HG02642 (cell line): ENCODE measurements around the gene CCDC27.

Experiments
- ATAC-seq: cut with Tn5 transposase; IDR thresholded peaks from one replicate; pipeline ENCODE4 v1.9.1; 2021; ENCODE audit warnings: mild to moderate bottlenecking; ENCODE audit not compliant: unreplicated experiment, poor library complexity

The CCDC27 gene

DNA sequence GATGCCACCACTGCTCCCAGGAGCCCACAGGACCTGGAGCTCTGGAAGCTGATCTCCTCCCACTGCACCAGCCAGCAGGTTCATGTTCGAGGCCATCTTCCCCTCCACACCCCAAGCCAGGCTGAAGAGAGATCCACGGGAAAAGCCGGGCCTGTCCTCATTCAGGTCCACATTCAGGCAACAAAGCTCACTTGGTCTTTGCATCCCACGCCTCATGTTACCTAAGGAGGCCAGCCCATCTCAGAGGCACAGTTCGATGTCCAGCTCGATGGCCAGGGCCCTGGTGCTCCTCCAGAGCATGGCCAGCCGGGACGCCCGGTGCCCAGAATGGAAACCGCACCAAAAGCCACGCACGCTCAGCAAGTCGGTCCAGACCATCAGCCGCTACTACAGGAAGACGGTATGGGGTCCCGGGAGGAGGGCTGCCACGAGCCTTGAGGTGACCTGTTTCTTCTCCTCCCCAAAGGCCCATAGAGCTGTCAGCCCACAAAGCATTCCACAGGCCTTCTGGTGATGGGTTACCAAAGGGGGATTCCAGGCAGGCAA lies at the start of gene CCDC27:
Gene CCDC27, plus strand, starts transcription at position 51 of the 546 bp plus-strand sequence. Its CDS starts 32 bp downstream, at position 83.
- no peak for ATAC-seq

DNA sequence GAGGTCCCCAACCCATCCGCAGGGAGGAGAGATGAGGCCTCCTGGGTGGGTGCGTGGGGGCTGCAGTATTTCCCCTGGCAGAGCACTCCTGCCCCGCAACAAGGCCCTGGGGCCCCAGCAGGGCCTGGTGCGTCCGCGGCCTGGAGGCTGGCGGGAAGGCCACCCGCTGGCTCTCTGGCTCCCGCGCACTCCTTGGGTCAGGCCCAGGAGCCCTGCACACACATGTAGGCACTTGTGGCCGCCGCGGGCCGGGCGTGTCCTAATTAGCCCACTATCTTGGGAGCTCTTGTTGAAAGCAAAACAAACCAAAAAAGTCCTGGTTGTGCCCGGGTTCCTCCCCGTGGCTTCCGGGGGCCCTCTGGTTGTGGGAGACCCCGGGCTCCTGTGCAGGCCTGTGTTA lies 49.7 kb upstream of the CCDC27 start:
- no peak for ATAC-seq

DNA sequence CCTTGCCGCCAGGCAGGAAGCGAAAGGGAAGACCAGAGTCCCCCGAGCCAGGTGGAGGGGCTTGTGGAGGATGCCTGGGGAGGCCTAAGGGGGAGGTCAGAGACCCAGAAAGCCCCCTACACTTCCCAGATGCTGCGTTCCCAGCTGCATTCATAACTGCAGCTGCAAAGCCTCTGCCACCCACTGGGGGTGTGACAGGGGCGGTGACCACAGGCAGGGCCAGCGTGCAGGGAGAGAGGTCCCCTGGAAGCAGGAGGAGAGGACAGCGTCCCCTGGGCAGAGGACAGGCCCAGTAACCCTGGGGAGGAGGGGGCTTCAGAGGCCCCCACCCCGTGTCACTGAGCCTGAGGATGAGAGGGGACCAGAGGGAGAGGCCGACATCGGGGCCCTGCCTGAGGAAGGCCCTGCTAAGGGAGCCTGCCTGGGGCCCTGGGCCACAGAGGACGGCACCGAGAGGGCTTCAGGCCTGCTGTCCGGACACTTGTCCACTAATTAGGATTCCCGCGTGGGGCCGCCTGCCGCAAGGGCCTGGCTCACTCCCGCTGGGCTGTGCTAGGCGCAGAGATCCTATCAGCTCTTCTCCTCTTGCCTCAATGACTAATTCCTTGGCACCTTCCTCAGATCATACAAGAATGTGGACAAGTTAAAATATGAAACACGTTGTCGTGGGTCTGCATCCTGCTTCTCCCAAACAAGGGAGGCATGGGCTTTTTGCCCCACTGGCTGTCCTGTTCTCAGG lies 49.1 kb upstream of the CCDC27 start:
- ATAC-seq = no peak

DNA sequence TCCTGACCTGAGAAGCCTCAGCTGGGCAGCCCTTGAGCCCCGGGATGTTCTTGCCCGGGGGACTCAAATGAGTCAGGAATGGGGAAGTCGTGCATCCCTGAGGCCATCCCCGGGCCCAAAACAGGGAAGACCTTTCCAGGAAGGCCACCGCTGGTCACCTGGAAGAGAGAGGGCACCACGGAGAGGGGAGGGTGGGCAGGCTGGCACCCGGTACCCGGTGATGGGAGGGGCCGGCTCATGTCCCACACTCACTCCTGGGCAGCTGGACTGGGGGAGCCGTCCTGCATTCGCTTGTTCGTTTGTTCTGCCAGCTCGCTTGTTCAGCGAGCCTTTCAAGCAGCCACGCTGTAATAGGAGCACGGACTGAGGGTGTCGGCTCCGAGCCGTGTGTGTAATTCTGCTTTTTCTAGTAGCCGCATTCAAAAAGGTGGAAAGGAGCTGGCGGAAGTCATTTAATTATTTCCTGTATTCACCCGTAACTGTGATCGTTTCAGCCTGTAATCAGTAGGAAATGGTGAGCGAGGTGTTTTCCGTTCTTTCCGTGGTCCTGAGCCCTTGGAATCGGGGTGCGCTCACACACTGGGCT lies 48.4 kb upstream of the CCDC27 start:
- ATAC-seq = no peak

DNA sequence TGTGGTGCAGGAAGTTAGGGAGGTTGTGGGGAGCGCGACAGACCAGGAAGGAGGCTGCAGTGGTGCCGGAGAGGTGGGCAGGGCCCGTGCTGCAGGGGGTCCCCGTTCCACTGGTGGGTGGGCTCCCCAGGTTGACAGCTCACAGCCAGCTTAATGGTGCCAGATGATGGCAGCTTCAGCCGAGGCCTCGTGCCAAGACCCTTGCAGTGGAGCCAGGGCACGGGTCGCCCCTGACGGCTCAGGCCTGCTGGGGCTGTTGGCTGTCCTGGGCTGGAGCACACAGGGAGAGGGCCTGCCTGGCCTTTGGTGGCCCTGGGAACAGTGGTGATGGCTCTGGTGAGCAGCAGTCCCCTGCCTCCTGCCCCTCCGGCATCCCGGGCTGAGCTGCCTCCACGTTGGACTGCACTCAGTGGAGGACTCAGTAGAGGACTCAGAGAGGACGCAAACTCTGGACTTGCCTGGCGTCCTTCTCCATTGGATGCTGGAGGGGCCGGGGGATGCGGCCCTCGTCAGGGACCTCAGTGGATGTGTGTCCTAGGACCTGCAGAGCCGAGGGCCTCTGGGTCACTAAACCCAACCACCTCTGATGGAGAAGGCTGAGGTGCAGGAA lies 46.8 kb upstream of the CCDC27 start:
- no peak for ATAC-seq

DNA sequence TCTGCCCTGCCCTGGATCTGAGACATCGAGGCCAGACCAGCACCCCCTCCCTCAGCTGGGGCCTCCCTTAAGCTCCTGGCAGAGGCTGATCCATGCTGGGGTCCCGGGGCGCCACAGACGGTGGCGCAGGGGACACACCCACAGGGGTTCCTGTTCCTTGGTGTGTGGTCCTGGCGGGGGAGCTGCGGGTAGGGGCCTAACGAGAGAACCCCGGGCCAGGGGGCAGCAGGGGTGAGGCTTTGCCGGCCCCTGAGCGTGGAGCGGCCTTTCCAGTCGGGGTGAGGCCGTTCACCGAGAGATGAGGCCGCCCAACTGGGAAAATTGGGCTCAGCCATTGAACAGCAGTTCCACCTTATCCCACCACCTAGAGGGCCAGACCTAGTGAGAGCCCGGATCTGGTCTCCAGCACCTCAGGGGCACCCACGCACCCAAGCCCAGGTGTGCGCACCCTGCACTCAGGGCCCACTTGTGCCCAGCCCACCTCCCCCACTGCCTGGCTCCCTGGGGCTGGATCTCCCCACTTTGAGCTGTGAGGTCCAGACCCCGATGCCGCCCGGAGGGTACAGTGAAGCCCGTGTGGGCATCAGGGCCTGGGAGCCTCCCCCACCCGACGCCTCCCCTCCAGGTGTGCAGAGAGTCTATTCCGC lies 45.5 kb upstream of the CCDC27 start:
- ATAC-seq = no peak

DNA sequence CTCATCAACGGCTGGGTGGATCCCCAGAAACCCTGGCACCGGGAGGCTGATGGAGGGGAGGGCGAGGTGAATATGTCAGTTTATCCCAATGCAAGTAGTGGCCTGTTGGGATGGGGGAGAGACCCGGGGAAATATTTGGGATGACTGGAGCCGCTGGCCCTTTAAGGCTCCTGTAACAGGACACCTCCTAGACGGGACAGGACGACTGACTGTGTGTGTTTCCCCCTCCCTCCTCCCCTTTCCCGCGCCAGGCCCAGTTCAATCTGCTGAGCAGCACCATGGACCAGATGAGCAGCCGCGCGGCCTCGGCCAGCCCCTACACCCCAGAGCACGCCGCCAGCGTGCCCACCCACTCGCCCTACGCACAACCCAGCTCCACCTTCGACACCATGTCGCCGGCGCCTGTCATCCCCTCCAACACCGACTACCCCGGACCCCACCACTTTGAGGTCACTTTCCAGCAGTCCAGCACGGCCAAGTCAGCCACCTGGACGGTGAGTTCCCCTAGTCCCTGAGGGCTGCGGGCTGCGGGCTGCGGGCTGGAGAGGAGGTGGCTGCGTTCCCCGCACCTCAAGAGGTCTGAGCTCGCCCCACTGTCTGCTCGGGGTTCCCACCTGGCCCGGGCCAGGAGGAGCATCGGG lies 44.8 kb upstream of the CCDC27 start:
- ATAC-seq = no peak

DNA sequence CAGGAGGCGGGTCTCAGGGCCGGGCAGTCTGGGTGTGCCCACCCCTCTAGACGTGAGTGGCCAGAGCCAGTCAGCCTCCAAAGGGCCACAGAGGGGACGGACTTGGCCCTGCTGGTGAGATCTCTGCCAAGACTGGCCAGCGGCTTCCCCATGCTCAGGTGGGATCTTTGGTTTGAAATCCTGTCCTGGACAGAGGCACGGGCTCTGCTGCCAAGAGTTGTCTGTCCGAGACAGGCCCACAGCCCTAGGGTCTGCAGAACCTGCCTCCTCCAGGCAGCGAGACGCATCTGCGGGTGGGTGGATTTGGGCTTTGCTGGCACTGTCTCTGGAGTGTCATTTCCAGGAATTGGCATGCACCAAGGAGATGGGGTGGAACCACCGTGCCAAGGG lies 44.3 kb upstream of the CCDC27 start:
- ATAC-seq = no peak

DNA sequence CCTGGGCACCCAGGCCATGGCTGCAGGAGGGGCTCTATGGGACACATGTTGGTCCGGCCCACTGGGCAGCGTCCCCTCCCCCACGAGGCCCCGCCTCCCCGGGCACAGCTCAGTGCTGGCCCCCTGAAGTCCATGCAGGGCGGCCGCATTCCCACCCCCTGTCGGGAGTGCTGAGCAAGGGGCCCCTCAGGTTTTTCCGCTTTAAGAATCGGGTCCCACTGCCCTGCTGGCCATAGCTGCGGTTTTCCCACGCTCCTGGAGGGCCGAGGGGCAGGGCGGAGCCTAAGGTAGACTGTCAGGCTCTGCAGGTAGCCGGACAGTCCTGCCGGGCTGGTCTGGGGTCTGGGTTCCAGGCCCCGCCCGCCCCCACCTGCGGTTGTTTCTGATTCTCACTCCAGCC lies 43.5 kb upstream of the CCDC27 start:
- no peak for ATAC-seq

DNA sequence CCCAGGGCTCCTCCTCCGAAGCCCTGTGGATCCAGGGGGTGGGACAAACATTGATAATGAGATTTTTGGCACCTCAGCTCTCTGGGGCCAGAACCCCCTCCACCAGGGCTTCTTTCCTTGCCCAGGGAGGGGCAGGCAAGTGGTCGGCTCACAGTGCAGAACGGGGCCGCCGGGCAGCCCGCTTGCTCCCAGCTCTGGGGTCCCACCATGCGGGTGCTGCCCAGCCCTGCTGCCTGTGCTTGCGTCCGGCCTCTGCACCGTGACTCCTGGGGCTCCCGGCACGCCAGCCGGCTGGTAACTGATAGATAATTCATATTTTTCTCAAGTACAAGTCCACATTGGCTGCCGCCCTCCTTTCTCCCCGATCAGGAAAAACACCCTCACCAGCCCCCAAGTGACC lies 42.0 kb upstream of the CCDC27 start:
- ATAC-seq = no peak

DNA sequence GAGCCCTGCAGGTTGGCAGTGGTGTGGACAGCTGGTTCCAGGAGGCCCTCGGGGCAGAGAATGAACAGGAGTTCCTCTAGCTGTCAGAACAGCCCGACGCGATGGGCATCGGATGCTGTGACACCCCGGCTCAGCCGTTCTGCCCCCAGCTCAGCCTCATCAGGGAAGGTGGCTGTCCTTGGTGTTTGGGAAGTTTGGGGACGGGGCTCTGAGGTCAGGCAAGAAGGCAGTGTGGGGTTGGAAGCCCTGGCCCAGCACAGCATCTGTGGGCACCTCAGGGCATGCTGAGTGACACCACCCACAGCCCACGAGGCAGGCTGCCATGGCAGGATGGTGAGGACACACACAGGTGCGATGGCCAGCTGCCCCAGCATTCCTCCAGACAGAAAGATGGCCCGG lies 40.9 kb upstream of the CCDC27 start:
- no peak for ATAC-seq

DNA sequence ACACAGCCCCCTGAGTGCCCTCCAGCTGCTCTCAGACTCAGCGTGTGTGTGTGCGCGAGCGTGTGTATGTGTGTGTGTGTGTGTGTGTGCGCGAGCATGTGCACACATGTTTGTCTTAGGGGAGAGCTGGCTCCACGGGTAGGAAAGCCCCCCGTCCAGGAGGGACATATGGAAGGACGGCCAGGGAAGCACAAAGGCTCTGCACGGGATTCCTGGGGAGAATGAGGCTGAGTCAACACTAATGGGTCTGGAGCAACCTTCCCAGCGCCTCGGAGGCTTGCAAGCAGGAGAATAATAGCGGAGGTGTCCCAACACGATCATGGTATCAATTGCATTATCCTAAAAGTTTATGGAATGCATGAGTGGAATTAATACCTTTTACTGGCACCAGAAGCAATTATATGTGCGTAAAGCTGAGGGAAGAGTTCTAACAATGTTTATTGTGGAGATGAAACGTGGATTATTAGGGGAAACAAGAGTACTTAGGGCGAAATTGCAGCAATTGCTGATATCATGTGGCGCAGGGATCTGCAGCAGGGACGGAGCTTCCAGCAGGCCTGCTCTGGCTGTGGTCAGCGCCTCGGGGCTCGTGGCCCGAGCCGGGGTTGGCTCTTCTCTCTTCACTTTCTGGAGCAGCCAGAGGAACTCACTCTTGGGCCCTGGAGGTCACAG lies 40.3 kb upstream of the CCDC27 start:
- no peak for ATAC-seq

DNA sequence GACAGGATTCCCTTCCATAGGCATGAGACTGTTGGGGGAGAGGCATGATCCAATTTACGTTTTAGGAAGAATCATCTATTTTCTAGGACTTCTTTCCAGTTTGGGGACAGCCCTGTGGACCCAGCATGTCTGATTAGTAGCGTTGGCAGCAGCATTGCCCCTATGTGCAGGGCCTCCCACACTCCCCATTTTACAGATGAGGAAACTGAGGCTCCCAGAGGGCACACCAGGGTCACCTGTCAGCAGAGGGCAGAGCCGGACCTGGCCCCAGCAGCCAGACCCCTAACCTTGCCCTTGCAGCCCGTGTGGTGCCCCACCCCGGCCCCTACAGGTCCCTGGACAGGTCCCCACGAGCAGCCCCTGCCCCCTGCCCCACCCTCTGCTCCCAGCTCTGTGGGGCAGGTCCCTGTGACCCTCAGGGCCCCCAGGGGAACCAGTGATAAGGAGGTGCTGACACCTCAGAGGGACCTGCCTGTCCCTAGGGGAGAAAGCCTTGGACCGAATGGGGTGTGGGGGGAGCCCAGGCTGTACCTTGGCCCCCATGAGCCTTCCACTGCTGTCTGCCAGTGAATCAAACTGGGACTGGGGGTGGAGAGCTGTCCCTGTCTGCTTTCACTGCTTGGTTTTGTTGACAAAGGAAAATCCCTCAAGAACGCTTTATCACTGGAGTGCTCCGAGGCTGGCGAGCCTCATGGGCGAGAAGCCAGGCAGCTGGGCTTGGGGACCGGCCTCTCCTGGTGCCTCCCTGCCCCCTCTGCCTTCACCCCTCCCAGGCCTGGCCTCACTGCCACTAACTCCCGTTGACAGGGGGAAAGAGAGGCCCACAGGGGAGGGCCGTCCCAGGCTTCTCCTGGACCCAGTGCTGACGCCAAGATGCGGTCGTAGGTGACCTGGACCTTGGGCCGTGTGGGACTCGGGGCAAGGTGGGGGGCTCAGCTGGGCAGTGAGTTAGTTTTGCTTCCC lies 39.4 kb upstream of the CCDC27 start:
- no peak for ATAC-seq

DNA sequence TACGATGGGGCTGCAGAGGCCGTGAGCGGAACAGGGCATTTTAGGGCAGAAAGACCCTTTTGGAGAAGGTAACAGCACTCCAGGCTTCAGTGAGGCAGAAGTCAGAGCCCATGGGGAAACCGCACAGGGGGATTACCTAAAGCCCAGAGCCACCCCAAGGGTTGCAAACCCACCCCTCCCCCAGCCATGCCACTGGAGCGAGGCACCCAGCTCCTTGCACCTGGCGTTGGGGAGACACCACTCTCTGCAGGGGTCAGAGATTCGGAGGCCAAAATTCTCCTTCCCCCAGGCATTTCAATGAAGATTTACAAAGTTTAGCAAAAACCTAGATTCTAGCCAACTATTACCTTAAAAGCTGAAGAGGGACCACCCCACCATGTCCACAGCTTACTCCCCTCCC lies 38.4 kb upstream of the CCDC27 start:
- ATAC-seq = no peak

DNA sequence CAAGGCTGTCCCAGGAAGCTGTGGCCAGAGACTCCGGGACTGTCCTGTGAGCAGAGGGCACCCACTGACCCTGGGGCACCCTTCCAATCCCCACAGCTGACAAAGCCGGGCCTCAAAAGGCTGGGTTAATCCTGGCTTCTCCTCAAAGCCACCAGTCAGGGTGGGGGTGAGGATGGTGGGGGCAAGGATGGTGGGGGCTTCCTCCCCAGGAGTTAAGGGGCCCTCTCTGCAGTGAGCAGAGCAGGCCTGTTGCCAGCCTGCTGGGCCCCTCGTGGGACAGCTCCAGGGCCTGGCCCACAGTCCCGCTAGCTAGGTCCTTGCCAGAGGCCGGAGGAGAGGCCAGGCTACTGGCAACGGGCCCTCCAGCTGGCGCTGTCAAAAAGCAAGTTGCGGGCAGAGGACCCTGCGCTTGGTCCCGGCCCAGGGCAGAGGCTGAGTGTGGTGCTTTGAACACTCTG lies 37.9 kb upstream of the CCDC27 start:
- ATAC-seq = no peak

DNA sequence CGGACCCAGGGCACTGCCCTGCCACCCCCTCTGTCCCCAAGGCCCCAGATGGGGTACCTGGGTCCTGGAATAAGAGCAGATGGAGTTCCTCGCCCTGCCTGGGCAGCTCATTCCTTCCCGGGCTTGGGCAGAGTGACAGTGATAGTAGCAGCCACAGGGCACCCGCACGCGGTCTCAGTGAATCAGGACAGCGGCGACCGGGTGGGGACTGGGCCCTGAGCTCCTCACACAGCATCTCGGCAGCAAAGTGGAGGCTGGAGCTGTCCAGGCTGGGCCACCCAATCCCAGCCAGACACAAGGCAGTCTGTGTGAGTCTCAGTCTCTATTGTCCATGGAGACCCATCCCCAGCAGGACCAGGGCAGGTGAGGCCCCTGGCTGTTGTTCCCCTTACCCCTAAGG lies 37.4 kb upstream of the CCDC27 start:
- ATAC-seq = no peak

DNA sequence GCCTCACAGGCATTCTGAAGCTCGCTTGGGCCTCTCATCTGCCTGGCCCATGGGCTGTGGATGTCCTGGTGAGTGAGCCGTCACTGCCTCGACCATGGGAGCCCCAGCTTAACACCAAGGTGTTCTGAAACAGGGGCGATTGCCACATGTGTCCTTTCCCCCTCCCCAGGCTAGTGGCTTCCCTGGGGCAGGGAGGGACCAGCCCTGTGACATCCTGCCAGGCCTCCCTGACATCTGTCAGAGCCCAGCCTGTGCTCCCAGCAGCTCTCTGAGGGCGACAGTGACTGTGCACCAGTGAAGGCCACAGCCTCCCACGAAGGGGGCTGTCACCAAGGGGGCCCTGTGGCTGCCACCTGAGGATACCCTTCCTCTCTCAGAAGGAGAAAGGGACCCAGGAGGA lies 35.9 kb upstream of the CCDC27 start:
- ATAC-seq = no peak

DNA sequence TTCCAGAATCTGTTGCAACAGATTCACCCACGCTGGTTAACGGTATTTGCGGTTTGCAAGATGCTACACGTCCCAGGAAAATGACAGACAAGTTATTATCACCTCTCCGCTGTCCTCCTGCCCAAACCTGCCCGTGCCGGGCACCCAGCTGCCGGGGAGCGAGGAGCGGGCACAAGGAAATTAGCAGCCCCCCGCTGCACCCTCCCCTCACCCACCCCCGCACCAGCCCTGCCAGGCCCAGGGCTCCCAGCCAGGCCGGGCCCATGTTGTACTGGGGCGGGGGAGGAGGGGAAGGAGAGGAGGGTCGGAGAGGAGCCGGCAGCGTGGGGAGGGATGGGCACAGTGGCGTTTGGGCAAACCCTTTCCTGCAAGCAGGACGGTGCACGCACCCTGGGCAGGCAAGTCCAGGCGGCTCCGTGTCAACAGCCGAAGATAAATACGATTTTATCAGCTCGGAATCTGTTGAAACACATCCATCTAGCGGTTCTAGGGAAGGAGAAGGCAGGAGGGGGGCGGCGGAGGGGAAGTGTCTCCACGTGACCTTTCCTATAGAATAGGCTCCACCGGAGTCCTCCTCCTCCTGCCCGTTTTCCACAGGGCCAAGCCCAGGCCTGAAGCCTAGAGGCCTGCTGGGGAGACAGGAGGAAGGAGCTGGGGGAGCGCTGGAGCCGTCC lies 35.1 kb upstream of the CCDC27 start:
- no peak for ATAC-seq
